Measurements from ENCODE around the gene CROCC2. TPM values are rescaled to one million over a fixed set of nuclear protein-coding genes. Genes with fewer than 3 reads are reported as not detected.

CROCC2 gene
- 3.4 TPM for total RNA-seq
- long read RNA-seq, partial matches to known transcripts: 0 of 9 reads
- long read RNA-seq, other reads (novel, unspliced or antisense): 9 of 9 reads

DNA sequence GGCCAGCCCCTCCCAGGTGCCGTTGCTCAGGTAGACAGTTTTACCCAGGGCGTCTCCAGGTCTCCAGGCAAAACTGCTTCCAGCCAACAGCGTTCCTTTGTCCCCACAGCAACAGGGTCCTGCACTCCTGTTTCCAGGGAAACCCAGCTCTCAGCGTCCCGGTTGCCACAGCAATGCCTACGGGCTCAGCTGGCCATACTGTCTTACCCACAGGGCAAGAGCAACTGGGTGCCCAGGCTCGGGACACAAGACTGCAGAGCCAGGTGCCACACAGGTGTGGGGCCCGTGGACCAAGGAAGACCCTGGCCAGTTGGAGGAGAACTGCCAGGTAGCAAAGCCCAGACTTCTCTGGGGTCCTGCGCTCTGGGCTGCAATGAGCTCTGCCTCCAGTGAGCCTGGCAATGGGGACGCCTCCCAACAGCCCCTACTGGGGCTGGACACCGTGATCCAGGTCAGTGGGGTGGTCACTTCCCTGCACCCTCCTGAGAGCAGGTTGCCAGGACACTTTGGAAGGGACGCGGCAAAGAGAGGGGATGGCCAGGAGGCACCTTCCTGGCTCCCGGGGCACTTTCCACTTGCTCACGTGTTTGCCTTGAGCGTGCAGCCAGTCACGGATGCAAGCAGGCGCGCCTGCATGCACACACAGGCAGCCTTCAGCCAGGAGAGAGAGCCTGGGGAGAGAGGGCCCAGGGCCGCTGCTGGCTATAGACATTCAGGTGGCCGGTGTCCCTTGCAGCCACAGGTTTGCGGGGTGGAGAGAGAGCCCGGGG lies at the start of gene CROCC2:
TSS of gene CROCC2 (plus strand) at position 196 of the 770 bp plus-strand sequence. CDS start at position 374, 178 bp downstream.
- TF ChIP-seq, protein P1, sequence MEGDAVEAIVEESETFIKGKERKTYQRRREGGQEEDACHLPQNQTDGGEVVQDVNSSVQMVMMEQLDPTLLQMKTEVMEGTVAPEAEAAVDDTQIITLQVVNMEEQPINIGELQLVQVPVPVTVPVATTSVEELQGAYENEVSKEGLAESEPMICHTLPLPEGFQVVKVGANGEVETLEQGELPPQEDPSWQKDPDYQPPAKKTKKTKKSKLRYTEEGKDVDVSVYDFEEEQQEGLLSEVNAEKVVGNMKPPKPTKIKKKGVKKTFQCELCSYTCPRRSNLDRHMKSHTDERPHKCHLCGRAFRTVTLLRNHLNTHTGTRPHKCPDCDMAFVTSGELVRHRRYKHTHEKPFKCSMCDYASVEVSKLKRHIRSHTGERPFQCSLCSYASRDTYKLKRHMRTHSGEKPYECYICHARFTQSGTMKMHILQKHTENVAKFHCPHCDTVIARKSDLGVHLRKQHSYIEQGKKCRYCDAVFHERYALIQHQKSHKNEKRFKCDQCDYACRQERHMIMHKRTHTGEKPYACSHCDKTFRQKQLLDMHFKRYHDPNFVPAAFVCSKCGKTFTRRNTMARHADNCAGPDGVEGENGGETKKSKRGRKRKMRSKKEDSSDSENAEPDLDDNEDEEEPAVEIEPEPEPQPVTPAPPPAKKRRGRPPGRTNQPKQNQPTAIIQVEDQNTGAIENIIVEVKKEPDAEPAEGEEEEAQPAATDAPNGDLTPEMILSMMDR (IDR thresholded peaks at IDR 0.05): no peak
- ATAC-seq (peak in 1 of 2 donors; percentile 6), DNase-seq (peak; percentile 45)
- Histone ChIP-seq H3K27me3 (ENCODE audit: low read depth) (no peaks in the 10 kb centered on the region), H3K27ac (no peak within 1 kb of the TSS), H3K4me1 (no peaks in the 10 kb centered on the region), H3K9me3 (no peaks in the 10 kb centered on the region), H3K4me3 (no peak within 1 kb of the TSS), H3K36me3 (no peaks in the 10 kb centered on the region)
- intact Hi-C loops (cut with DNase I): no loop called here

DNA sequence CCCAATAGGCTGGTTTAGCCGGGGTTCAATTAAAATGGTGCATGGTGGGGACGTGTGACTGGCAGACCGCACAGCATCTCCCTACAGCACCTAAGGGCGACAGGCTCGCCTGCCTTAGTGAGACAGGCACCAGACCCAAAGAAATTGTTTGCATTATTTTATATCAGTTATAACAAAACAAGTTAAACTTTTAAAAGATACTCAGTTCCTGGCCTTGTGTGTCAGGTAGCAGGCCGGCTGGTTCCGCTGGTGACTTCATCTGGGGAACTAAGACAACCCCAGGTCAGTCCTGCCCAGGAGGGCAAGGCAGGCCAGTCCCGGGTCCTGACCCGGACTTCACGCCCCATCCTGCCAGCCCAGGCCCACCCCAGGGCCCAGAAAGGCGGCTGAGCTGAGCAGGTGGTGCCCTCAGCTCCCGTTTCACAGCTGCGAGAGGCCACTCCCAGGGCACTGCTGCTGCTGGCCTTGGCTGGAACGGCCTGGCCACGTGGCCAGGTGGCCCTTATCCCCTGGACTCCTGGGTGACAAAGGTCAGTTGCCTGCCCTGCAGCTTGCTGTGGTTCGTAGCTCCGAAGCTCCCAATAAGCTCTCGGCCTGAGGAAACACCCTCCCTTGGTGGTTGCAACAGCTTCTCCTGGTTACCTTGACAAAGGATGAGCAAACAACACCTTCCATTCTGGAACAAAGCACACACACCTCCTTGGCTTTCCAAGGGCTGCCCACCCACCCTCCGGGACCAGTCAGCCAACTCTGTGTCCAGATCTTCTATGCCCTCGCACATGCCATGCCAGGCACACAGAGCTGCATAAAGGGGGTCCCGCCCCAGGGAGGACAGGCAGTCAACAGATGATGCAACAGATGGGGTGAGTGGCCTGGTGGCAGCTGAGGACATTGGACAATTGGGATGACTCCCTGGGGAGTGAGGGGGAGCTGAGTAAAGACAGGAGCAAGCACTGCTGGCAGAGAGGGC lies 48.8 kb upstream of the CROCC2 start:
- Histone ChIP-seq H3K27me3 (ENCODE audit: low read depth) (no peaks in the 10 kb centered on the region), H3K4me3 (no peak overlapping the region), H3K4me1 (no peaks in the 10 kb centered on the region), H3K9me3 (no peaks in the 10 kb centered on the region), H3K36me3 (no peaks in the 10 kb centered on the region), H3K27ac (no peak overlapping the region)
- TF ChIP-seq, protein P1 (IDR thresholded peaks at IDR 0.05): no peak
- intact Hi-C loops (cut with DNase I): no loop called here
- ATAC-seq (no peak), DNase-seq (no peak)

DNA sequence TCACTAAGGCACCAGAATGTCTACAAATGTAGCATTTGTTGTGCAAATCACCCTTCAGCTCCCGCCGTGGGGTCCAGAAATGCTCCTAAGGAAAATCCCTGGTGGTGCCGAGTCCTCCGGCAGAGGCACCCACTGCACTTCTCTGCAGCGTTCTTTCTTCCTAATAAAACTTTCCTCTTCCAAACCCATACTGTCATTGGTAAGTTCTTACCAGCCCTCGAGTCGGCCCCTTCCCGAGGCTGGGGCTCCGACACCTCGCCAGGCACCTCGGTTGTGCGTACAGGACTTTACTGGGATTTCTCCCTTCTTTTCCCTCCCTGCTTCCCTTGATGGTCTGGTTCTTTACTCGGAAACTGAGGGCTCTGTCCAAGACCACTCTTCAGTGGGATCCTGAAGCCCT lies 47.8 kb upstream of the CROCC2 start:
- TF ChIP-seq, protein P1 (IDR thresholded peaks at IDR 0.05): no peak
- Histone ChIP-seq H3K9me3 (no peaks in the 10 kb centered on the region), H3K27me3 (ENCODE audit: low read depth) (no peaks in the 10 kb centered on the region), H3K4me3 (no peak overlapping the region), H3K4me1 (no peaks in the 10 kb centered on the region), H3K27ac (no peak overlapping the region), H3K36me3 (no peaks in the 10 kb centered on the region)
- intact Hi-C loops (cut with DNase I): no loop called here
- ATAC-seq: no peak
- no peak for DNase-seq

DNA sequence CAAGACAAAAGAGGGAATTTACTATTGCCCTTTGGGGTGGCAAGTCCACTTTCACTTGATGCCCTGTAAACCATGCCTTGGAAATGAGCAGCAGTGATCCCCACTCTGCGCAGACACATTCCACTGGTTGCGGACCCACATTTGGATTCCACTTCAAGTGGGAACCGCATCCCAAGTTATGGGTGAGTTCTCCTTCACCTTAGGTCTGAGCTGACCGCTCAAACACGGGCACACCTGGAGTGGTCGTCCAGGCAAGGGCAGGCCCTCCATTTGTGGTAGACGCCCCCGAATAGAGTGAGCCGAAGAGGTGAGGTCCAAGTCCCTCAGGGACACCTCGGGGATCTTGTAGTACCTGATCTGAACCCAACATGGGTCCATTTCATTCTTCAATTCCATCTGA lies 47.3 kb upstream of the CROCC2 start:
- Histone ChIP-seq H3K36me3 (no peaks in the 10 kb centered on the region), H3K27me3 (ENCODE audit: low read depth) (no peaks in the 10 kb centered on the region), H3K4me3 (no peak overlapping the region), H3K27ac (no peak overlapping the region), H3K9me3 (no peaks in the 10 kb centered on the region), H3K4me1 (no peaks in the 10 kb centered on the region)
- DNase-seq: no peak
- no peak for ATAC-seq
- TF ChIP-seq, protein P1 (IDR thresholded peaks at IDR 0.05): no peak
- intact Hi-C loops (cut with DNase I): no loop called here

DNA sequence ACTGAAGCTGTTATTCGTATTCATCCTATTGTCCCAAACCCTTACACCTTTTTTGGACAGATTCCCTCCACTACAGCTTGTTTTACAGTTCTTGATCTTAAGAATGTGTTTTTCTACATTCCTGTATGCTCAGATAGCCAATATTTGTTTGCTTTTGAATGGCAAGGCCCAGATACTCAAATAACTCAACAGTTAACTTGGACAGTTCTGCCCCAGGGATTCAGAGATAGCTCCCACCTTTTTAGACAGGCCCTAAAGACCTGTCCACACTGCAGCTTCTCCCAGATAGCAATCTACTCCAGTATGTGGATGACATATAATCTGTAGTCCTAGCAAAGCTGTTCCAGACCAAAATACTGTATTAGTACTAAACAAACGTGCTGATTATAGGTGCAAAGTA lies 44.6 kb upstream of the CROCC2 start:
- intact Hi-C loops (cut with DNase I): no loop called here
- TF ChIP-seq, protein P1 (IDR thresholded peaks at IDR 0.05): no peak
- Histone ChIP-seq H3K9me3 (no peaks in the 10 kb centered on the region), H3K27me3 (ENCODE audit: low read depth) (no peaks in the 10 kb centered on the region), H3K4me1 (no peaks in the 10 kb centered on the region), H3K4me3 (no peak overlapping the region), H3K27ac (no peak overlapping the region), H3K36me3 (no peaks in the 10 kb centered on the region)
- ATAC-seq (peak in 1 of 2 donors; percentile 52), DNase-seq (no peak)

All from lower lobe of right lung (tissue), 2 donors.